ENCODE measurements around the gene GNG8. TPM values are rescaled to one million over a fixed set of nuclear protein-coding genes. Genes with fewer than 3 reads are reported as not detected.

The GNG8 gene
- polyA plus RNA-seq, 1 donor from 2014 or later: not detected

DNA sequence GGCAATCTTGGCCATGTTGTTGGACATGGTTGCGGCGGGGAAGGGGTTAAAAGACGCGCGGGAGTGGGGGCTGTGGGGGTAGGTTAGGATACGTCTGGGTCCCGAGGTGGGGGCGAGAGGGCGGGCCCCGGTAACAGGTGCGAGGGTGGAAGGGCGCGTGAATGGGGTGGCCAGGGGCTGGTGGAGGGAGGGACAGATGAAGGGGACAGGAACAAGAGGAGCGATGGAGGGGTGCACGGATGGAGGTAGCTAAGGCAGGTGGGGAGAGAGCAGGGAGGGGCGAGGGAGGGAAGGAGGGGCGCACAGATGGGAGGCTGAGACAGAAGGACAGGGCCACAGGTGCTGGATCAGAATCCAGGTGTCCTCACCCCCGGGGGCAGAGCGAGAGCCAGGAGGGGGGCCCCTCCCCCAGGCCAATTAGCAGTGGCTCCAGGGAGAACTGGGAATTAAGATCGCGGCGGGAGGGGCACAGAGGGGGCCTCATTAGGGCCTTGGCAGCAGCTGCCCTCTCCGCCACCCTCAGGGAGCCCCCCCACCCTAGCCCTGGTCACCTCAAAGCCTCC is 1.3 kb downstream of the GNG8 start:
- H3K79me2 ChIP-seq (replicated peaks; ENCODE audit: insufficient read depth, low read length): no peaks in the 10 kb centered on the region

DNA sequence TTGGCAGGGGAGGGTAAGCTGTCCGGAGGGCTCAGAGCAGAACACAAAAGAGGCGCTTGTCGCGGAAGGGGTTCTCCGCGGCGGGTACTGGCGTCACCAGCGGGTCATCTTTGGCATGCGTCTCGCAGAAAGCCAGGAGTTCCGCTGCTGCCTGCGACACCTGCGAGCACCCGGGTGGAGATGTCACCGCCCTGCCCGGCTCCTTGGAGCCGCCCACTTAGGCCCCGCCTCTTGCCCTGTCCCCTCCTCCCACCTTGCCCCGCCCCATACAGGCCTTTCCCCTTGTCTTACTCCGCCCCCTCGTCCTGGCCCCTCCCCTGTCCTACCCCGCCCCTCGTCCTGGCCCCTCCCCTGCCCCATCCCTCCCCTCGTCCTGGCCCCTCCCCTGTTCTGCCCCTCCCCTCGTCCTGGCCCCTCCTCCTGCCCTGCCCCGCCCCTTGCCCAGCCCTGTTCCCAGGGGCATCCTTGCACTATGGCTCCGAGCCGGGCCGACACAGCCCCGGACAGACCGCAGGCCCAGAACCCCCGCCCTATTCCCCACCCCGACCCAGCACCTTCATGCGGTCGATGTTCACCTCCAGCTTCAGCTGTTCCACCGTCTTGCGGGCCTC is 1.9 kb downstream of the GNG8 start:
- H2AFZ ChIP-seq (ENCODE audit: low read depth, low read length): no peak overlapping the region
- peak overlapping the region; percentile 57 for H3K4me3 ChIP-seq (ENCODE audit: low read length)
- H3K27me3 ChIP-seq (ENCODE audit: insufficient read depth, low read depth, low read length): peaks cover 5% of the 10 kb centered on the region
- H3K4me2 ChIP-seq (ENCODE audit: low read length): peak overlapping the region; percentile 6
- no peaks in the 10 kb centered on the region for H3F3A ChIP-seq (ENCODE audit: insufficient read depth, low read length, poor library complexity, severe bottlenecking)
- peak overlapping the region; percentile 46 for H3K9ac ChIP-seq (ENCODE audit: low read length)
- H3K36me3 ChIP-seq (ENCODE audit: insufficient read depth, low read length): no peaks in the 10 kb centered on the region
- TF ChIP-seq TAF1 (IDR thresholded peaks at IDR 0.05; ENCODE audit: low read depth) (no peak), MXI1 (conservative IDR thresholded peaks at IDR 0.05; ENCODE audit: poor library complexity, severe bottlenecking) (no peak), EZH2 (IDR thresholded peaks at IDR 0.05; ENCODE audit: borderline replicate concordance, insufficient read depth, low read length, poor library complexity, severe bottlenecking) (no peak), SMC3 (conservative IDR thresholded peaks at IDR 0.05; ENCODE audit: poor library complexity) (no peak), POLR2AphosphoS5 (IDR thresholded peaks at IDR 0.05) (no peak), RAD21 (conservative IDR thresholded peaks at IDR 0.05) (no peak), EP300 (conservative IDR thresholded peaks at IDR 0.05; ENCODE audit: poor library complexity, severe bottlenecking) (no peak)
- TF ChIP-seq, protein P1, sequence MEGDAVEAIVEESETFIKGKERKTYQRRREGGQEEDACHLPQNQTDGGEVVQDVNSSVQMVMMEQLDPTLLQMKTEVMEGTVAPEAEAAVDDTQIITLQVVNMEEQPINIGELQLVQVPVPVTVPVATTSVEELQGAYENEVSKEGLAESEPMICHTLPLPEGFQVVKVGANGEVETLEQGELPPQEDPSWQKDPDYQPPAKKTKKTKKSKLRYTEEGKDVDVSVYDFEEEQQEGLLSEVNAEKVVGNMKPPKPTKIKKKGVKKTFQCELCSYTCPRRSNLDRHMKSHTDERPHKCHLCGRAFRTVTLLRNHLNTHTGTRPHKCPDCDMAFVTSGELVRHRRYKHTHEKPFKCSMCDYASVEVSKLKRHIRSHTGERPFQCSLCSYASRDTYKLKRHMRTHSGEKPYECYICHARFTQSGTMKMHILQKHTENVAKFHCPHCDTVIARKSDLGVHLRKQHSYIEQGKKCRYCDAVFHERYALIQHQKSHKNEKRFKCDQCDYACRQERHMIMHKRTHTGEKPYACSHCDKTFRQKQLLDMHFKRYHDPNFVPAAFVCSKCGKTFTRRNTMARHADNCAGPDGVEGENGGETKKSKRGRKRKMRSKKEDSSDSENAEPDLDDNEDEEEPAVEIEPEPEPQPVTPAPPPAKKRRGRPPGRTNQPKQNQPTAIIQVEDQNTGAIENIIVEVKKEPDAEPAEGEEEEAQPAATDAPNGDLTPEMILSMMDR (IDR thresholded peaks at IDR 0.05; ENCODE audit: poor library complexity, severe bottlenecking): no peak
- TF ChIP-seq, protein P2, sequence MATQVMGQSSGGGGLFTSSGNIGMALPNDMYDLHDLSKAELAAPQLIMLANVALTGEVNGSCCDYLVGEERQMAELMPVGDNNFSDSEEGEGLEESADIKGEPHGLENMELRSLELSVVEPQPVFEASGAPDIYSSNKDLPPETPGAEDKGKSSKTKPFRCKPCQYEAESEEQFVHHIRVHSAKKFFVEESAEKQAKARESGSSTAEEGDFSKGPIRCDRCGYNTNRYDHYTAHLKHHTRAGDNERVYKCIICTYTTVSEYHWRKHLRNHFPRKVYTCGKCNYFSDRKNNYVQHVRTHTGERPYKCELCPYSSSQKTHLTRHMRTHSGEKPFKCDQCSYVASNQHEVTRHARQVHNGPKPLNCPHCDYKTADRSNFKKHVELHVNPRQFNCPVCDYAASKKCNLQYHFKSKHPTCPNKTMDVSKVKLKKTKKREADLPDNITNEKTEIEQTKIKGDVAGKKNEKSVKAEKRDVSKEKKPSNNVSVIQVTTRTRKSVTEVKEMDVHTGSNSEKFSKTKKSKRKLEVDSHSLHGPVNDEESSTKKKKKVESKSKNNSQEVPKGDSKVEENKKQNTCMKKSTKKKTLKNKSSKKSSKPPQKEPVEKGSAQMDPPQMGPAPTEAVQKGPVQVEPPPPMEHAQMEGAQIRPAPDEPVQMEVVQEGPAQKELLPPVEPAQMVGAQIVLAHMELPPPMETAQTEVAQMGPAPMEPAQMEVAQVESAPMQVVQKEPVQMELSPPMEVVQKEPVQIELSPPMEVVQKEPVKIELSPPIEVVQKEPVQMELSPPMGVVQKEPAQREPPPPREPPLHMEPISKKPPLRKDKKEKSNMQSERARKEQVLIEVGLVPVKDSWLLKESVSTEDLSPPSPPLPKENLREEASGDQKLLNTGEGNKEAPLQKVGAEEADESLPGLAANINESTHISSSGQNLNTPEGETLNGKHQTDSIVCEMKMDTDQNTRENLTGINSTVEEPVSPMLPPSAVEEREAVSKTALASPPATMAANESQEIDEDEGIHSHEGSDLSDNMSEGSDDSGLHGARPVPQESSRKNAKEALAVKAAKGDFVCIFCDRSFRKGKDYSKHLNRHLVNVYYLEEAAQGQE (IDR thresholded peaks at IDR 0.05; ENCODE audit: borderline replicate concordance): no peak
- no peaks in the 10 kb centered on the region for H3K9me3 ChIP-seq (ENCODE audit: low read length)
- no peaks in the 10 kb centered on the region for H4K20me1 ChIP-seq (ENCODE audit: insufficient read depth)
- no peaks in the 10 kb centered on the region for H3K79me2 ChIP-seq (replicated peaks; ENCODE audit: insufficient read depth, low read length)
- no peaks in the 10 kb centered on the region for H3K9me2 ChIP-seq (ENCODE audit: insufficient read depth, low read length)
- no peak overlapping the region for H3K27ac ChIP-seq (ENCODE audit: low read length)

More for the DNA sequence above, 1.3 kb downstream of the GNG8 start:
- Histone ChIP-seq H3K9me3 (ENCODE audit: low read length) (no peaks in the 10 kb centered on the region), H3K9ac (ENCODE audit: low read length) (peak overlapping the region; percentile 46), H3K4me3 (ENCODE audit: low read length) (peak overlapping the region; percentile 53), H3K27me3 (ENCODE audit: insufficient read depth, low read depth, low read length) (peaks cover 5% of the 10 kb centered on the region), H3F3A (ENCODE audit: insufficient read depth, low read length, poor library complexity, severe bottlenecking) (no peaks in the 10 kb centered on the region), H4K20me1 (ENCODE audit: insufficient read depth) (no peaks in the 10 kb centered on the region), H3K27ac (ENCODE audit: low read length) (no peak overlapping the region), H3K9me2 (ENCODE audit: insufficient read depth, low read length) (no peaks in the 10 kb centered on the region), H3K36me3 (ENCODE audit: insufficient read depth, low read length) (no peaks in the 10 kb centered on the region), H2AFZ (ENCODE audit: low read depth, low read length) (peak overlapping the region; percentile 2), H3K4me2 (ENCODE audit: low read length) (peak overlapping the region; percentile 6)
- TF ChIP-seq RAD21 (conservative IDR thresholded peaks at IDR 0.05) (no peak), MXI1 (conservative IDR thresholded peaks at IDR 0.05; ENCODE audit: poor library complexity, severe bottlenecking) (no peak), POLR2AphosphoS5 (IDR thresholded peaks at IDR 0.05) (peak; percentile 13)
